ENCODE data around the gene NCOA3. TPM values are rescaled to one million over a fixed set of nuclear protein-coding genes. Genes with fewer than 3 reads are reported as not detected.
A peak's percentile ranks its signal among the peaks of the same experiment; 100 is the strongest.

The NCOA3 gene
- total RNA-seq, 8 experiments from 2014 or later: 24.4 to 81.9 (median 31.1) TPM

DNA sequence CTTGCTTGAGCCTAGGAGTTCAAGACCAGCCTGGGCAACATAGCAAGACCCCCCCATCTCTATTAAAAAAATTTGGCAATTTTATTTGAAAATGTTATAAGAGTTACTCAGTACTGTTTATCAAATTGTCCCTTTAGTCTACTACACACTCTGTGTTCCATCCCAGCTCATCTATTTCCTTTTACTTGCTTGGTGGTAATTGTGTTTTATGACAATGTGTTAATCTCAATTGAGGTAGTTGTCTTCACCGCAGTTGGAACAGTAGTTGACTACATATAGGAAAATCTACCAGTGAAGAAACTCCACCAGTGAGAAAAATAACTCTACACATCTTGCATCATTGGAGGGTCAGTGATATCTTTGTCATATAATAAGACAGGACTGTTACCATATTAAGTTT is 8.0 kb downstream of the NCOA3 start:
- H3K27ac ChIP-seq: no peak overlapping the region
- in situ Hi-C loops (cut with MboI; ENCODE audit: low pct_unique_long_range_greater_than_20kb in 2 of 9, low sequenced_read_pairs in 9 of 9, unreplicated experiment in 9 of 9): loop anchor here in 2 of 9 experiments (25.0 kb wide), 1 partner anchor 103 kb away; no protein-coding TSS in a partner anchor
- peaks cover 8 to 10% of the 10 kb centered on the region in 2 donors for H3K4me1 ChIP-seq (replicated peaks in 1 of 2)
- H3K4me3 ChIP-seq: no peak overlapping the region
- WGBS, 10 experiments: 88 to 100% (median 100%) methylated on average over 1 of the region's 1 CpG; no CpG with 5 or more reads in 3 of the 10 experiments
- ATAC-seq (replicated peaks in 6 of 8): no peak

DNA sequence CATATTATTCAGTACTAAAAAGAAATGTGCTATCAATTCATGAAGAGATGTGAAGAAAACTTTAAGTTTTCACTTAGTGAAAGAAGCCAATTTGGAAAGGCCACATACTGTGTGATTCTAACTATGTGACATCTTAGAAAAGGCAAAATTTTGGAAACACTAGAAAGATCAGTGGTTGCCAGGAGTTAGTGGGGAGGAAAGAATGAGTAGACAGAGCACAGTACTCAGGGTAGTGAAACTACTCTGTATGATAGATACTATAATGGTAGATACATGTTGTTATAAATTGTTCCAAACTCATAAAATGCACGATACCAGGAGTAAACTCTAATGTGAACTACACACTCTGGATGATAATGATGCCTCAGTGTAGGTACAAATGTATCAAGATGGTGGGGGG is 14.2 kb downstream of the NCOA3 start:
- in situ Hi-C loops (cut with MboI; ENCODE audit: low pct_unique_long_range_greater_than_20kb in 2 of 9, low sequenced_read_pairs in 9 of 9, unreplicated experiment in 9 of 9): loop anchor here in 2 of 9 experiments (25.0 kb wide), 1 partner anchor 96 kb away; no protein-coding TSS in a partner anchor
- Histone ChIP-seq H3K27ac (no peak overlapping the region), H3K4me3 (no peak overlapping the region), H3K4me1 (replicated peaks in 1 of 2) (no peaks in the 10 kb centered on the region)
- ATAC-seq (replicated peaks in 6 of 8): no peak
- WGBS, 10 experiments: 100% methylated on average over 1 of the region's 1 CpG; no CpG with 5 or more reads in 3 of the 10 experiments

DNA sequence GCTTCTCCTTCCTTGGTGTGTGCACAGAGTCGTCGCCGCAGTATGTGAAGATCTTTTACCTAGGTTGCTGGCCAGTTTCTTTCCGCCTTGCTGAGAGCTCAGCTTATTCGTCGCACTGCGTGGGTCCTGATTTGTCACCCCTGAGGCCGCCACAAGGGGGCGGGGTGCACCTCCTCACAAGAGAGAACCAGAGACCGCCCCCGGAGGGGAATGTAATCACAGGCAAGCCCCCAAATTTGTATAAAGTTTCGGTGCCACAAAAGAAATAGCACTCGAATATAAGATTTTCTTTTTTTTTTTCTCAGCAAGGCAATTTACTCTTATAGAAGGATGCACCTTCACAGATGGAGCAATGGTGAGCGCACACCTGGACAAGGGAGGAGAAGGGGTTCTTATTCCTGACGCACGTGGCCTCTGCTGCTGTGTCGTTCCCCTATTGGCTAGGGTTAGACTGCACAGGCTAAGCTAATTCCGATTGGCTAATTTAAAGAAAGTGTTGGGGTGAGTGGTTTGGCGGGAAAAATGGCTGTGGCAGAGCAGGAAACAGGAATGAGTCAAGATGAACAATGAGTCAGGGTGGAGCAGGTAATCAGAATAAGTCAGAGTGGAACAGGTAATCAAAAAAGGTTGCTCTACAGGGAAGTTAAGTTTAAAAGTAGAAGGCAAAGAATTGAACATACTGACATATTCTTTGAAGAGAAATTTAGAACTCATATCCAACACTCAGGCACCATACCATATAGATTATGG is 19.5 kb downstream of the NCOA3 start:
- no peak overlapping the region for H3K27ac ChIP-seq
- 96 to 100% (median 98%) methylated on average over 2 to 14 of the region's 19 CpGs; no CpG with 5 or more reads in 2 of the 10 experiments for WGBS, 10 experiments
- no peak for ATAC-seq (replicated peaks in 6 of 8)
- in situ Hi-C loops (cut with MboI; ENCODE audit: low pct_unique_long_range_greater_than_20kb in 2 of 9, low sequenced_read_pairs in 9 of 9, unreplicated experiment in 9 of 9): loop anchor here in 2 of 9 experiments (25.0 kb wide), 1 partner anchor 91 kb away; no protein-coding TSS in a partner anchor
- H3K4me3 ChIP-seq: no peak overlapping the region
- no peaks in the 10 kb centered on the region for H3K4me1 ChIP-seq (replicated peaks in 1 of 2)

DNA sequence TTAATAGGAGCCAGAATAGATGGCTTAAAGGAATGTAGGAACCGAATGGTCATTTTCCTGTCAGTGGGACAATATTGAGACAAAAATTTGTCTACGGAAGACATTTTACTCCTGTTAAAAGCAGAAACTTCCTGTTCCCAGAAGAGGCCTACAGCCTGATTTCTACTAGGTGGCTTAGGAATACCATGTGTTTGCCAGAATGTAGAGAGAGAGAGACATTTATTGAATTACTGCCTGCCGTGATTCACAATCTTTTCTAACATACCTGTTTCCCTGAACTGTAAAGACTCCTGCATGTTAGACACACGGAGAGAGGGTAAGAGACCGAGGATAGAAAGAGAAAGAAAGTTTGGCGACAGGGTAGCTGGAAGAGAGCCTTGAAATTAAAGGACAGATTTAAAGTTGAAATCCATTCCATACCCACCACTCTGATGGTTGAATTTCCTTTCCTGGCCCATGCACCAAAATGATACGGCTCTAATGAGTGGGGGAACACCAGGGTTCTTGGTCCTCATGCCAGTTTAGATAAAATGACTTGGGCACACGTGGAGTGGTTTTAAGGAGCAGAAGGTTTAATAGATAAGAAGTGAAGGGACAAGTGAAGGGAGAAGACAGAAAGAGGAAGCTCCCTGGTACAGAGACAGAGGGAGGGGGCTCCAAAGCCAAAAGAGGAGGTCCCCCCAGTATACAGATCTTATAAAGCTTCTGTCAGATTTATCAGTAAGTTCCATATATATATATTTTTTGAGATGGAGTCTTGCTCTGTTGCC is 22.5 kb downstream of the NCOA3 start:
- H3K4me3 ChIP-seq: no peak overlapping the region
- 19 to 100% (median 92%) methylated on average over 2 to 7 of the region's 8 CpGs for WGBS, 10 experiments
- H3K4me1 ChIP-seq (replicated peaks in 1 of 2): no peaks in the 10 kb centered on the region
- in situ Hi-C loops (cut with MboI; ENCODE audit: low pct_unique_long_range_greater_than_20kb in 2 of 9, low sequenced_read_pairs in 9 of 9, unreplicated experiment in 9 of 9): loop anchor here in 2 of 9 experiments (25.0 kb wide), 1 partner anchor 88 kb away; no protein-coding TSS in a partner anchor
- ATAC-seq (replicated peaks in 6 of 8): peak in 2 of 8 experiments; percentile 43 to 51
- H3K27ac ChIP-seq: no peak overlapping the region

DNA sequence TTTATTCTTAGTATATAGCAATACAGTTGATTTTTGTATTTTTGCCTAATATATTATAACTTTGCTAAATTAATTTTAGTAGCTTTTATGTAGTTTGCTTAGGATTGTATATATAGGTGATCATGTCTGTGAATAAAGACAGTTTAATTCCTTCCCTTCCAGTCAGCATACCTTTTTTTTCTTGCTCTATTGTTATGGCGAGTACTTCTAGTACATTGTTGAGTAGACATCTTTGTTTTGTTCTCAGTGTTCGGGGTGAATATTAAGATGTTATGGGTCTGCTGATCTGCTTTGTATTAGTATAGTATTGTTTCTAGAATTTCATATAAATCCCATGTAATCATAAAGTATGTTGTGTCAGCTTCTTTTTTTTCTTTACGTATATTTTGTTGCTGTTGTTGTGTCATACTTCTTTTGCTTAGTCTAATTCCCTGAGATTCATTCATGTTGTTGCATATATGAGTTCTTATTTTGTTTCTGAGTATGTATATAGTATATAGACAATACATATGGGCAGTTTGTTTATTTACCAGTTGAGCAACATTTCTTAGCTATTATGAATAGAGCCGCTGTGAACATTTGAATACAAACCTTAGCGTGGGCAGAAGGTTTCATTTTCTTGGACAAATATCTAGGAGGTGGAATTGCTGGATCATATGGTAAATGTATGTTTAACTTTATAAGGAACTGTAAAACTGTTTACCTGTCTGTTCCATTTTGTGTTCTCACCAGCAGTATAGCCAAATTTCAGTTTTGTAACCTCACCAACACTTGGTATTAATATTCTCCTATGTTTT is 25.5 kb downstream of the NCOA3 start:
- no peak for ATAC-seq (replicated peaks in 6 of 8)
- in situ Hi-C loops (cut with MboI; ENCODE audit: low pct_unique_long_range_greater_than_20kb in 2 of 9, low sequenced_read_pairs in 9 of 9, unreplicated experiment in 9 of 9): no loop called here
- WGBS, 10 experiments: 89 to 100% (median 98%) methylated on average over 1 to 5 of the region's 5 CpGs
- no peak overlapping the region for H3K27ac ChIP-seq
- H3K4me1 ChIP-seq (replicated peaks in 1 of 2): no peaks in the 10 kb centered on the region
- H3K4me3 ChIP-seq: no peak overlapping the region

DNA sequence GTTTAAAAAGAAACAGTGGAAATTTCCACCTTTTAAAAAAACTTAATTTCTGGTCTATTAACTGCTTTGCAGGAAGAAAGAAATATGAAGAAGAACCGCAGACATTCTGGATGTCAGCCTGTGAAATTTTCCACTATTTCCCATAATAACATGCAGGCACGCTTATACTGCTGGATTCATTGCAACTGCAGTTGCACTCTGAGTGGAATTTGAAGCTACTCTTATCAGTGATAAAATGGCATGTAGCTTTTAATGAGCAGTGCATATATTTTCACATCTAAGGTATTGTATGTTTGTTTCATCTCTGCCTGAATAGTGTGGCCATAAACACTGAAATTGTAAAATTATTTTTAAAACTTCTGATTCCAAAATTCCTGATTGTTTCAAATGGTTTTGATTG is 28.2 kb downstream of the NCOA3 start:
- in situ Hi-C loops (cut with MboI; ENCODE audit: low pct_unique_long_range_greater_than_20kb in 2 of 9, low sequenced_read_pairs in 9 of 9, unreplicated experiment in 9 of 9): no loop called here
- Histone ChIP-seq H3K27ac (no peak overlapping the region), H3K4me3 (no peak overlapping the region), H3K4me1 (replicated peaks in 1 of 2) (no peaks in the 10 kb centered on the region)
- no peak for ATAC-seq (replicated peaks in 6 of 8)
- WGBS, 10 experiments: 33 to 100% (median 100%) methylated on average over 1 to 2 of the region's 2 CpGs; no CpG with 5 or more reads in 1 of the 10 experiments

DNA sequence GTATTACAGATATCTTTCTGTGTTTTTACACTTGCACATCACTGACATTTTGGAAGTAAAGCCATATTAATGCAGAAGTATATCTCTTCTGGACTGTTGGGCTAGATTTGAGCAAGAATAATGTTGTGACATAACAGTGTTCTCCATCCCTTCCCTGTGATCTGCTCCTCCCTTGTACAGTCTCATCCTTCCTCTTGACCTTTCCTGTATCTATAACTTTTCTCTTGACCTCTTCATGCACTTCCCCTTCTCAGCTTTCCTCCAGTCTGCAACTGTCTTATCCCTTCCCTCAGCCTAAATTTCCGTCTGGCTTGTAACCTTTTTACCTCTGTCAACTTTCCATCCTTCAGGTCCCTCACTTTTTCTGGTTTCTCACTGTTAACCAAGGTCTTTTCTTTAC is 29.8 kb downstream of the NCOA3 start:
- in situ Hi-C loops (cut with MboI; ENCODE audit: low pct_unique_long_range_greater_than_20kb in 2 of 9, low sequenced_read_pairs in 9 of 9, unreplicated experiment in 9 of 9): no loop called here
- Histone ChIP-seq H3K4me1 (replicated peaks in 1 of 2) (no peaks in the 10 kb centered on the region), H3K4me3 (no peak overlapping the region), H3K27ac (no peak overlapping the region)
- WGBS, 10 experiments: 67 to 100% (median 100%) methylated on average over 1 of the region's 1 CpG; no CpG with 5 or more reads in 2 of the 10 experiments
- ATAC-seq (replicated peaks in 6 of 8): no peak

DNA sequence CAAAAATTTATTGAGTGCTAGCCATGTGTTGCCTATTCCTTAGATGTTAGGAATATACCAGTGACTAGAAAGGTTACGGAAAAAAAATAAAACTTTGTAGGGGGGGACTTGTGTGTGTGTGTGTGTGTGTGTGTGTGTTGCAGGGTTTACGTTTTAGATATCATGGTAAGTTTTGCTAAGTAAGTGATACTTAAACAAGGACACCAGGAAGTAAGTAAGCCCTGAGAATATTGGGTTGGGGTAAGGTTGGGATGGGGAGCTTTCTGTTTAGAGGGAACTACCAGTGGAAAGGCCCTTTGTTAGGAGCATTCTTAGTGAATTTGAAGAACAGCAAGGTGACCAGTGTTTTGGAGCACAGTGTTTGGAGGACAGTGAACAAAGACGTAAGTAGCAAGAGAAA is 30.3 kb downstream of the NCOA3 start:
- 96 to 100% (median 100%) methylated on average over 1 to 3 of the region's 3 CpGs; no CpG with 5 or more reads in 2 of the 10 experiments for WGBS, 10 experiments
- no peak for ATAC-seq (replicated peaks in 6 of 8)
- H3K4me1 ChIP-seq (replicated peaks in 1 of 2): no peaks in the 10 kb centered on the region
- in situ Hi-C loops (cut with MboI; ENCODE audit: low pct_unique_long_range_greater_than_20kb in 2 of 9, low sequenced_read_pairs in 9 of 9, unreplicated experiment in 9 of 9): no loop called here
- H3K27ac ChIP-seq: no peak overlapping the region
- no peak overlapping the region for H3K4me3 ChIP-seq

DNA sequence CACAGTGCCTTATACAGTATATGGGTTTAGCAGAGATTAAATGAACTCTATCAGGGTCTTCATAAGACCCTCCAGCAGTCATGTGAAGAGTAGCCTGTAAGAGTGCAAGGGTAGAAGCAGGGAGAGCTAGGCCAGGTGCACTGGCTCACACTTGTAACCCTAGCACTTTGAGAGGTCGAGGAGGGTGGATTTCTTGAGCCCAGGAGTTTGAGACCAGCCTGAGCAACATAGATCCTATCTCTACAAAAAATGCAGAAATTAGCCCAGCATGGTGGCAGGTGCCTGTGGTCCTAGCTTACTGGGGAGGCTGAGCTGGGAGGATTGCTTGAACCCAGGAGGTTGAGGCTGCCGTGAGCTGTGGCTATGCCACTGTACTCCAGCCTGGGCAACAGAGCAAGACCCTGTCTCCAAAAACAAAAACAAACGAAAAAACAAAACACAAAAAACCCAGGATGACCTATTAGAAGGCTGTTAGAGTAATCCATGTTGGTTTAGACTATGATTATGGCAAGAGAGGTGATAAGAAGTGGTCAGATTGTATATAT is 31.9 kb downstream of the NCOA3 start:
- Histone ChIP-seq H3K4me3 (no peak overlapping the region), H3K4me1 (replicated peaks in 1 of 2) (no peaks in the 10 kb centered on the region), H3K27ac (no peak overlapping the region)
- no peak for ATAC-seq (replicated peaks in 6 of 8)
- in situ Hi-C loops (cut with MboI; ENCODE audit: low pct_unique_long_range_greater_than_20kb in 2 of 9, low sequenced_read_pairs in 9 of 9, unreplicated experiment in 9 of 9): no loop called here
- 72 to 100% (median 94%) methylated on average over 2 to 3 of the region's 3 CpGs; no CpG with 5 or more reads in 5 of the 10 experiments for WGBS, 10 experiments

DNA sequence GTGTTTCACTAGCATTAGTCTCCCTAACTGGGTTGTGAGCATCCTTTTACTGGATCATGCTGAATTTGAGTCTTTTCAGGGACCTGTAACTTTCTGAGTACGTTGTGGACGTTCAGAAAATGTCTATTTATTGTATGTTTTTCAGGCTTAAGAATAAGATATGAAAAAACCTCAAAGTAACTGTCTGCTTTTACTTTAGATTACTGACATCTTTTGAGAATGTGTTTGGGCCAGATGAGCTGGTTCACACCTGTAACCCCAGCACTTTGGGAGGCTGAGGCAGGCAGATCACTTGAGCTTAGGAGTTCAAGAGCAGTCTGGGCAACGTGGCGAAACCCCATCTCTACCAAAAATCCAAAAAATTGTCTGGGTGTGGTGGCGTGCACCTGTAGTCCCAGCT is 32.7 kb downstream of the NCOA3 start:
- Histone ChIP-seq H3K27ac (no peak overlapping the region), H3K4me3 (no peak overlapping the region), H3K4me1 (replicated peaks in 1 of 2) (no peaks in the 10 kb centered on the region)
- no peak for ATAC-seq (replicated peaks in 6 of 8)
- 67 to 100% (median 89%) methylated on average over 3 to 5 of the region's 5 CpGs; no CpG with 5 or more reads in 1 of the 10 experiments for WGBS, 10 experiments
- in situ Hi-C loops (cut with MboI; ENCODE audit: low pct_unique_long_range_greater_than_20kb in 2 of 9, low sequenced_read_pairs in 9 of 9, unreplicated experiment in 9 of 9): no loop called here

DNA sequence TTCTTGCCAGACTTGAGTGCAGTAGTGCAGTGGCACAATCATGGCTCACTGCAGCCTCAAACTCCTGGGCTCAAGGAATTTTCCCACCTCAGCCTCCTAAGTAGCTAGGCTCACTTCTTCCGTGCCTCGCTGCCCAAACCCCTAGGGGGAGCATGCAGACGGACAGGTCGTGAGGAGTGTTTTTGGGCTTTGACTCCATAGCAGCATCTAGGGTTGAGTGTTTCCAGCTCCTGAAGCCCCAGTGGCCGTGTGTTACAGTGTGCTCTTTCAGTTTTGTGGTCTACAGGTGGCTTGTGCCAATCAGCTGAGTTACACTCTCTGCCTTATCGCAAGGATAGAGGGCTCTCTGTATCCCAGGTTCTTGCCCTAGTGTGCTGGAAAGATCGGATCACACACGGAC is 33.4 kb downstream of the NCOA3 start:
- no peak overlapping the region for H3K4me3 ChIP-seq
- 43 to 100% (median 90%) methylated on average over 1 to 8 of the region's 8 CpGs; no CpG with 5 or more reads in 1 of the 10 experiments for WGBS, 10 experiments
- in situ Hi-C loops (cut with MboI; ENCODE audit: low pct_unique_long_range_greater_than_20kb in 2 of 9, low sequenced_read_pairs in 9 of 9, unreplicated experiment in 9 of 9): no loop called here
- peak in 1 of 8 experiments; percentile 43 for ATAC-seq (replicated peaks in 6 of 8)
- no peak overlapping the region for H3K27ac ChIP-seq
- H3K4me1 ChIP-seq (replicated peaks in 1 of 2): no peaks in the 10 kb centered on the region

DNA sequence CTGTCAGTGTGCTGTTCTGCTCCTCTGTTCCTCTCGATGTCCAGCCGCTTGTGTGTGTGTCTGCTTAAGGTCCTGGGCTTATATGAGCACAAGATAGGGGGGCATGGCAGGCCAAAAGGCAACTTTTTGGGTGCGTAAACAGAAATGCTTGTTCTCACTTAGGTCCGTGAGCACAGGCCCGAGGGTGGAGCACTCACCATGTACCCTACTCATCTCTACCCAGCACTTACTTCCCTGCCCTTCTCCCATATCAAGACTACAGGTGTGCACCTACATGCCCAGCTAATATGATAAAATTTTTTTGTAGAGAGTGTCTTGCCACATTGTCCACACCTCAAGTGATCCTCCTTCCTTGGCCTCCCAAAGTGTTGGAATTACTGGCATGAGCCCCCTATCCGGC is 34.3 kb downstream of the NCOA3 start:
- H3K27ac ChIP-seq: no peak overlapping the region
- in situ Hi-C loops (cut with MboI; ENCODE audit: low pct_unique_long_range_greater_than_20kb in 2 of 9, low sequenced_read_pairs in 9 of 9, unreplicated experiment in 9 of 9): no loop called here
- ATAC-seq (replicated peaks in 6 of 8): no peak
- H3K4me1 ChIP-seq (replicated peaks in 1 of 2): no peaks in the 10 kb centered on the region
- H3K4me3 ChIP-seq: no peak overlapping the region
- 93 to 100% (median 100%) methylated on average over 1 to 4 of the region's 6 CpGs; no CpG with 5 or more reads in 4 of the 10 experiments for WGBS, 10 experiments

All from motor neuron (in vitro differentiated cells).